BE2C (cell line): ENCODE results near the gene TADA2B.

Experiments
- DNase-seq: peaks from one replicate; pipeline ENCODE4 v3.0.0-alpha.2; 2020
- H3K27me3 ChIP-seq: fragments of 250-450 bp; sonication (Bioruptor Pico); 2 replicates; pipeline ENCODE4 v1.5.1; 2020; ENCODE audit warnings: mild to moderate bottlenecking
- H3K36me3 ChIP-seq: fragments of 250-450 bp; sonication (Bioruptor Pico); 2 replicates; pipeline ENCODE4 v1.5.1; 2020; ENCODE audit warnings: mild to moderate bottlenecking
- H3K4me1 ChIP-seq: fragments of 250-450 bp; sonication (Bioruptor Pico); 2 replicates; pipeline ENCODE4 v1.5.1; 2020
- H3K4me3 ChIP-seq: 2 replicates; pipeline ENCODE4 v1.5.1; 2011; ENCODE audit warnings: low read depth, low read length
- H3K9me3 ChIP-seq: fragments of 250-450 bp; sonication (Bioruptor Pico); 2 replicates; pipeline ENCODE4 v1.5.1; 2020
- CTCF ChIP-seq: IDR thresholded peaks from 2 replicates; pipeline ENCODE4 v1.5.1; 2012; ENCODE audit warnings: mild to moderate bottlenecking, low read depth, low read length

Gene TADA2B

GRCh38 chr4:7067126-7067451, 23.9 kb downstream of the TADA2B start:
- Histone ChIP-seq H3K27me3 (no peaks in the 10 kb centered on the region), H3K4me3 (peak overlapping the region; percentile 92), H3K36me3 (peaks cover 33% of the 10 kb centered on the region), H3K9me3 (no peaks in the 10 kb centered on the region), H3K4me1 (no peaks in the 10 kb centered on the region)
- no peak for TF ChIP-seq CTCF
- DNase-seq = no peak

- Histone ChIP-seq H3K4me3 (peak within 1 kb of the TSS; percentile 92), H3K27me3 (no peaks in the 10 kb centered on the region), H3K36me3 (peaks cover 31% of the 10 kb centered on the region), H3K4me1 (no peaks in the 10 kb centered on the region), H3K9me3 (no peaks in the 10 kb centered on the region)
- TF ChIP-seq CTCF = peak; percentile 10; the same call in 1 of the 2 replicates
- DNase-seq = peak; percentile 100
Measured at GRCh38 chr4:7067452-7068278, 24.5 kb downstream of the TADA2B start, which contains the start of gene GRPEL1. Gene GRPEL1, minus strand, starts transcription at chr4:7068064. Its CDS starts 32 bp downstream, at chr4:7068032.

- DNase-seq = no peak
- Histone ChIP-seq H3K27me3 (no peaks in the 10 kb centered on the region), H3K4me1 (no peaks in the 10 kb centered on the region), H3K36me3 (peaks cover 24% of the 10 kb centered on the region), H3K4me3 (peak overlapping the region; percentile 92), H3K9me3 (no peaks in the 10 kb centered on the region)
- no peak for TF ChIP-seq CTCF
Measured at GRCh38 chr4:7068279-7068842, 25.2 kb downstream of the TADA2B start.

- H3K36me3 ChIP-seq = peaks cover 19% of the 10 kb centered on the region
- no peaks in the 10 kb centered on the region for H3K9me3 ChIP-seq
- no peak for DNase-seq
- peak overlapping the region; percentile 92 for H3K4me3 ChIP-seq
- no peak for TF ChIP-seq CTCF
- H3K4me1 ChIP-seq = no peaks in the 10 kb centered on the region
- no peaks in the 10 kb centered on the region for H3K27me3 ChIP-seq
Measured at GRCh38 chr4:7068883-7069282, 25.7 kb downstream of the TADA2B start.

- peak; percentile 82 for DNase-seq
Measured at GRCh38 chr4:7070729-7071511, 27.7 kb downstream of the TADA2B start.

More at GRCh38 chr4:7070729-7071511, 27.7 kb downstream of the TADA2B start:
- Histone ChIP-seq H3K27me3 (no peaks in the 10 kb centered on the region), H3K36me3 (peaks cover 7% of the 10 kb centered on the region), H3K4me3 (no peak overlapping the region), H3K4me1 (no peaks in the 10 kb centered on the region), H3K9me3 (no peaks in the 10 kb centered on the region)
- TF ChIP-seq CTCF = peak; percentile 99
